Measurements from ENCODE around the gene AGFG2. TPM values are rescaled to one million over a fixed set of nuclear protein-coding genes. Genes with fewer than 3 reads are reported as not detected.
A peak's percentile ranks its signal among the peaks of the same experiment; 100 is the strongest.

Gene AGFG2
- total RNA-seq, 8 experiments from 2014 or later = 2.7 to 22.3 (median 7.5) TPM

GRCh38 chr7:100572281-100572948 lies 33.4 kb downstream of the AGFG2 start:
- Histone ChIP-seq H3K27ac (no peak overlapping the region), H3K4me1 (replicated peaks in 1 of 2) (peaks cover 51 to 58% of the 10 kb centered on the region in 2 donors), H3K4me3 (no peak overlapping the region)
- no peak for ATAC-seq (replicated peaks in 6 of 8)
- 84% methylated on average over 3 of the region's 20 CpGs; no CpG with 5 or more reads in 9 of the 10 experiments for WGBS, 10 experiments
- in situ Hi-C loops (cut with MboI; ENCODE audit: low pct_unique_long_range_greater_than_20kb in 2 of 9, low sequenced_read_pairs in 9 of 9, unreplicated experiment in 9 of 9) = loop anchor here in 4 of 9 experiments (25.0 kb wide), 1 partner anchor 110 kb away; the partner anchor contains the start of gene SPACDR (in 4 of the 4)

DNA sequence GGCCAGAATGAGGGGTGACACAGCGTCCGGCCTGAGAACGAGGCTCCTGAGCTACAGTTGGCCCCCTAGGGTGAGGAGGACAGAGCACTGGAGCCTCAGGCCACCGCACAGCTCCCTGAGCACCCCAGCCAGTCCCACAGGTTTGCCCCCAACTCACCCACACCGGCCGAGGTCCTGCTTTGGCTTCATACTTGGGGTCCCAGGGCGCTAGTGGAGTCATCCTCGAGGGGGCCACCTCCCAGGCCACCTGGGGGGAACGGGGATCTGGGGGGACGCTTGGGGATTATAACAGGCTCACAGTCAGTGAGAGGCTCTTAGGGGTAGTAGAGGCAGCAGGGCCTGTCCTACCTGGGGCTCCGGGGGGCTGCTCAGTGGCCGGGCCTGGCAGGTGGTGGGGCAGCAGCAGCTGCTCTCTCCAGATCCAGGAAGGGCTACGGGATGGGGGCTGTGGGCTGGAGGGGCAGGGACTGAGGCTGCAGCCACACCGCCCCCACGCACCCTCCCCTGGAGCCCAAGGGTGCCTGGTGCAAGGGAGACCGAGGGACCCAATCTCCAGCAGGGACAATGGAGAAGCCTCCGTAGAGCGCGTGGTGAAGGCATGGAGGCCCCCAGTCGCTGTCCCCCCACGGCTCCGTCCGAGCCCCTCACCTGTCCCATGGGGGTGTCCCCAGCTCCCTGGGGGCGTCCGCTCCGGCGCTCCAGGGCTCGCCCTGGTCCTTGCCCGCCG lies 34.1 kb downstream of the AGFG2 start:
- 100% methylated on average over 2 of the region's 30 CpGs; no CpG with 5 or more reads in 9 of the 10 experiments for WGBS, 10 experiments
- in situ Hi-C loops (cut with MboI; ENCODE audit: low pct_unique_long_range_greater_than_20kb in 2 of 9, low sequenced_read_pairs in 9 of 9, unreplicated experiment in 9 of 9) = loop anchor here in 4 of 9 experiments (25.0 kb wide), 1 partner anchor 111 kb away; the partner anchor contains the start of gene SPACDR (in 4 of the 4)
- Histone ChIP-seq H3K27ac (no peak overlapping the region), H3K4me1 (replicated peaks in 1 of 2) (peaks cover 44 to 51% of the 10 kb centered on the region in 2 donors), H3K4me3 (no peak overlapping the region)
- ATAC-seq (replicated peaks in 6 of 8) = no peak

GRCh38 chr7:100573691-100574361 lies 34.8 kb downstream of the AGFG2 start, which contains the start of gene SAP25:
SAP25 (minus strand) TSS chr7:100573900; CDS start chr7:100573742, 158 bp downstream.
- ATAC-seq (replicated peaks in 6 of 8) = no peak
- 100% methylated on average over 1 of the region's 70 CpGs; no CpG with 5 or more reads in 9 of the 10 experiments for whole genome bisulfite sequencing, 10 experiments
- Histone ChIP-seq H3K4me1 (replicated peaks in 1 of 2) (peaks cover 37 to 44% of the 10 kb centered on the region in 2 donors), H3K27ac (peak within 1 kb of the TSS in 1 of 2 donors; percentile 39), H3K4me3 (no peak within 1 kb of the TSS)
- in situ Hi-C loops (cut with MboI; ENCODE audit: low pct_unique_long_range_greater_than_20kb in 2 of 9, low sequenced_read_pairs in 9 of 9, unreplicated experiment in 9 of 9) = loop anchor here in 4 of 9 experiments (25.0 kb wide), 1 partner anchor 112 kb away; the partner anchor contains the start of gene SPACDR (in 4 of the 4)

DNA sequence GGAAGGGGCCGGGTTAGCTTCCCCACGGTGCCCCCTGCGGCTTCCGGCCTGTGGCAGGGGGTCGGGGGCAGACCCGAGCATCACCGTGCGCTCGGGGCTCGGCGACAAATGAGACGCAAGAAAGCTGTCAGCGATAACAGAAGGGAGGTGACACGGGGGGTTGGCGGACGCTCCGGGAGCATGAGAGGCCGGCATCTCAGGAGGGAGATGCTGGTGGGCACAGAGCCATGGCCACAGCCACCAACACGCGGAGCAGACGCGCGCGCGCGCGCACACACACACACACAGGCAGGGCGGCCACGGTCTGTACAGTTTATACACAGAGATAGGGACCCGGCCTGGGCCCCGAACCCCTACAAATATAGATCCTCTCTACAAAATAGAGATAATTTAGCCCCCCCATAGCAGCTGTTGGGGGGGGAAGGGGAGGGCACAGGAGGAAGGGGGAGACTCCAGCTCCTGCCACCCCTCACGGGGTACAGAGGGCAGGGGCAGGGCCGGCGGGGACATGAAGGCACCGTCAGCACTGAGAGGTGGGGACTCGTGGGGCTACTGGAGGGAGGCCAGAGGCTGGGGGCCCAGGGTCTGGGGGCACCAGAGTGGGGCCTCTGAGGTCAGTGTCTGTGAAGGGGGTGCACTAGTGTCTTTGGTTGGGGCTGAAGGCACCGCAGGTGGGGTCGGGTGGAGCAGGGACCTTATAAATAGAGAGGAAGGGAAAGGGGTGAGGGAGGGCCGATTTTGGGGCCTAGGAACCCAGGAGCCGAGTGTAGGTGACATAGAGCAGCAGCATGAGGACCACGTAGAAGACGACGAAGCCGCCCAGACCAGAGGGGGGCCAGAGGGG lies 35.6 kb downstream of the AGFG2 start:
- ATAC-seq (replicated peaks in 6 of 8) = no peak
- in situ Hi-C loops (cut with MboI; ENCODE audit: low pct_unique_long_range_greater_than_20kb in 2 of 9, low sequenced_read_pairs in 9 of 9, unreplicated experiment in 9 of 9) = loop anchor here in 4 of 9 experiments (25.0 kb wide), 1 partner anchor 112 kb away; the partner anchor contains the start of gene SPACDR (in 4 of the 4)
- no peak overlapping the region for H3K4me3 ChIP-seq
- peaks cover 29 to 37% of the 10 kb centered on the region in 2 donors for H3K4me1 ChIP-seq (replicated peaks in 1 of 2)
- 93 to 96% methylated on average over 5 to 9 of the region's 44 CpGs; no CpG with 5 or more reads in 8 of the 10 experiments for WGBS, 10 experiments
- peak overlapping the region in 1 of 2 donors; percentile 39 for H3K27ac ChIP-seq

GRCh38 chr7:100575206-100575631 lies 36.2 kb downstream of the AGFG2 start:
- Histone ChIP-seq H3K27ac (peak overlapping the region in 1 of 2 donors; percentile 39), H3K4me3 (no peak overlapping the region), H3K4me1 (replicated peaks in 1 of 2) (peaks cover 23 to 31% of the 10 kb centered on the region in 2 donors)
- ATAC-seq (replicated peaks in 6 of 8) = peak in 6 of 8 experiments; percentile 7 to 55 (median 44)
- in situ Hi-C loops (cut with MboI; ENCODE audit: low pct_unique_long_range_greater_than_20kb in 2 of 9, low sequenced_read_pairs in 9 of 9, unreplicated experiment in 9 of 9) = no loop called here
- WGBS, 10 experiments = no CpG with 5 or more reads among the region's 14 CpGs

DNA sequence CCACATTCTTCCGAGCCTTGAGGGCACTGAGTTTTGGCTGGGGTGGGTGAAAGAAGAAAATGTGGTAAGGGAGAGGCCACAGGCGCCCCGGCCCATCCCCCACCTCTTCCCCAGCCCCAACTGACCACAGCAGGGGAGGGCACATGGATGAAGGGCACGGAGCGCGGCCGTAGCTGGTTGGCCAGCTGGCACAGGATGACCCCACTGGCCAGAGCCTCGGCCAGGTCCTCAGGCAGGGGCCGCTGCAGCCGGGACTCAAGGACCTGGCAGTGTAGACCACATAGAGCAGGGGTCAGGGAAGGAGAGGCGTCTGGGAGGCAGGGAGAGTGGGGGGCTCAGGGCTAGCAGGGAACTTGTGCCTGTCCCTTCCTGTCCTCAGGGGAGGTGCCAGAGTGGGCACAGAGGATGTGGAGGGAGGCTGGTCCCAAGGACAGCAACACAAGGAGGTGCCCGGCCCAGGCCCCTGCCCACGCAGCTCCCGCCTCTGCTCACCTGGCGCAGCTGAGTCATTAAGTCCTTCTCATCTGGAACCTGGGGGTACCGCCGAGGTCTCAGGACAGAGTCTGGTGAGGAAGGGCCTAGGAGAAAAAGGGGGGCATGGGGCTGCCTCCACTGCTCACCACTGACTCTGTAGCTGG lies 36.9 kb downstream of the AGFG2 start:
- no peak for ATAC-seq (replicated peaks in 6 of 8)
- in situ Hi-C loops (cut with MboI; ENCODE audit: low pct_unique_long_range_greater_than_20kb in 2 of 9, low sequenced_read_pairs in 9 of 9, unreplicated experiment in 9 of 9) = no loop called here
- H3K4me1 ChIP-seq (replicated peaks in 1 of 2) = peaks cover 19 to 26% of the 10 kb centered on the region in 2 donors
- 100% methylated on average over 1 of the region's 17 CpGs; no CpG with 5 or more reads in 9 of the 10 experiments for WGBS, 10 experiments
- no peak overlapping the region for H3K4me3 ChIP-seq
- H3K27ac ChIP-seq = no peak overlapping the region

DNA sequence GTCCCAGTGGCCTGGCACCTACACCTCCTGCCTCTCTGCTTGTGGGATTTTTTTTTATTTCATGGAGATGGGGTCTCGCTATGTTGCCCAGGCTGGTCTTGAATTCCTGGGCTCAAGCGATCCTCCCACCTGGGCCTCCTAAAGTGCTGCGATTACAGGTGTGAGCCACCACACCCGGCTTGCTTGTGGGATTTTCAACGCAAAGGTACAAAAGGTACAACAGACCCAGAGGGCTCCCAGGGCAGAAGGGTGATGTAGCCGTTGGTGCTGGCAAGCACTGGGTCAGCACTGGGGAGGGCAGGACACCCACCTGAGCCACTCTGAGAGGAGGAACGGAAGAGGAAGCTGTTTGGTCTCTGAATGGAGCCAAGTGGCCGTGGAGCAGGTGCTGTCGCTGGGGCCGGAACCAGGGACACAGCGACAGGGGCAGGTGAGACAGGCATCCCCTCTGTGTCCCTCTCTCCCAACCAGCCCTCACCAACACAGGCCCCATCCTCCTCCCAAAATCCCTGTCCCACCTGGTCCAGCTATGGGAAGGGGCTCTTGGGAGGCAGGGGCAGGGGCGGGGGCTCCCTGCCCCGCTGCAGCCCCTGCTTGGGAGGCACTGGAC lies 37.5 kb downstream of the AGFG2 start:
- no peak overlapping the region for H3K27ac ChIP-seq
- H3K4me1 ChIP-seq (replicated peaks in 1 of 2) = peaks cover 15 to 20% of the 10 kb centered on the region in 2 donors
- WGBS, 10 experiments = 80 to 100% (median 91%) methylated on average over 1 to 6 of the region's 13 CpGs; no CpG with 5 or more reads in 5 of the 10 experiments
- in situ Hi-C loops (cut with MboI; ENCODE audit: low pct_unique_long_range_greater_than_20kb in 2 of 9, low sequenced_read_pairs in 9 of 9, unreplicated experiment in 9 of 9) = no loop called here
- H3K4me3 ChIP-seq = no peak overlapping the region
- no peak for ATAC-seq (replicated peaks in 6 of 8)

GRCh38 chr7:100577103-100577502 lies 38.1 kb downstream of the AGFG2 start:
- 90 to 100% methylated on average over 2 of the region's 24 CpGs; no CpG with 5 or more reads in 8 of the 10 experiments for WGBS, 10 experiments
- no peak for ATAC-seq (replicated peaks in 6 of 8)
- peaks cover 9 to 14% of the 10 kb centered on the region in 2 donors for H3K4me1 ChIP-seq (replicated peaks in 1 of 2)
- in situ Hi-C loops (cut with MboI; ENCODE audit: low pct_unique_long_range_greater_than_20kb in 2 of 9, low sequenced_read_pairs in 9 of 9, unreplicated experiment in 9 of 9) = no loop called here
- H3K4me3 ChIP-seq = no peak overlapping the region
- H3K27ac ChIP-seq = no peak overlapping the region

DNA sequence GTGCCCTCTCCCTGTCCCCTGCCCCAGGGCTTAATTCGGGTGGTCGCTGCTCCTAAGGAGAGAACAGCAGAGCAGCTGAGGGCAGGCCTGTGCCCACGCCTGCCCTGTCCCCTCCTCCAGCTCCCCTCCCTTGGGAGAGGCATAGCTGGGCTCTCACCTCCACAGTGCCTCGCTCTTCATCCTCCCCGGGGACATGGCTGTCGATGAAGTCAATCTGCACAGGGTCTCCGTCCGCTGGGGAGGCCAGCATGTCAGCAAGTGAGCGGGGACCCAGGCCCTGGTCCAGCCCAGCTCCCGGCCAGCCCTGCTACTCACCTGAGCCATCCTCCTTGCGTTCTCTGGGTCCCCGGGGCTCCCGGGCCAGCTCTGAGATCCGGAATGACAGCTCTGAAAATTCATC lies 38.5 kb downstream of the AGFG2 start:
- ATAC-seq (replicated peaks in 6 of 8) = no peak
- in situ Hi-C loops (cut with MboI; ENCODE audit: low pct_unique_long_range_greater_than_20kb in 2 of 9, low sequenced_read_pairs in 9 of 9, unreplicated experiment in 9 of 9) = no loop called here
- Histone ChIP-seq H3K4me1 (replicated peaks in 1 of 2) (peaks cover 5 to 10% of the 10 kb centered on the region in 2 donors), H3K27ac (no peak overlapping the region), H3K4me3 (no peak overlapping the region)
- WGBS, 10 experiments = 92 to 93% methylated on average over 2 to 5 of the region's 14 CpGs; no CpG with 5 or more reads in 8 of the 10 experiments

- 88 to 100% (median 90%) methylated on average over 1 to 11 of the region's 28 CpGs; no CpG with 5 or more reads in 5 of the 10 experiments for WGBS, 10 experiments
- H3K4me1 ChIP-seq (replicated peaks in 1 of 2) = peaks cover under 1 to 15% of the 10 kb centered on the region in 2 donors
- no peak overlapping the region for H3K27ac ChIP-seq
- no peak overlapping the region for H3K4me3 ChIP-seq
- in situ Hi-C loops (cut with MboI; ENCODE audit: low pct_unique_long_range_greater_than_20kb in 2 of 9, low sequenced_read_pairs in 9 of 9, unreplicated experiment in 9 of 9) = no loop called here
- no peak for ATAC-seq (replicated peaks in 6 of 8)
Observed at GRCh38 chr7:100578246-100579183, 39.5 kb downstream of the AGFG2 start.

Measured in motor neuron (in vitro differentiated cells).